Measurements from ENCODE around the gene CYSLTR1. TPM values are rescaled to one million over a fixed set of nuclear protein-coding genes. Genes with fewer than 3 reads are reported as not detected.

Gene CYSLTR1
- total RNA-seq = 1 to 10 TPM; 2.8 to 3.3 TPM

DNA sequence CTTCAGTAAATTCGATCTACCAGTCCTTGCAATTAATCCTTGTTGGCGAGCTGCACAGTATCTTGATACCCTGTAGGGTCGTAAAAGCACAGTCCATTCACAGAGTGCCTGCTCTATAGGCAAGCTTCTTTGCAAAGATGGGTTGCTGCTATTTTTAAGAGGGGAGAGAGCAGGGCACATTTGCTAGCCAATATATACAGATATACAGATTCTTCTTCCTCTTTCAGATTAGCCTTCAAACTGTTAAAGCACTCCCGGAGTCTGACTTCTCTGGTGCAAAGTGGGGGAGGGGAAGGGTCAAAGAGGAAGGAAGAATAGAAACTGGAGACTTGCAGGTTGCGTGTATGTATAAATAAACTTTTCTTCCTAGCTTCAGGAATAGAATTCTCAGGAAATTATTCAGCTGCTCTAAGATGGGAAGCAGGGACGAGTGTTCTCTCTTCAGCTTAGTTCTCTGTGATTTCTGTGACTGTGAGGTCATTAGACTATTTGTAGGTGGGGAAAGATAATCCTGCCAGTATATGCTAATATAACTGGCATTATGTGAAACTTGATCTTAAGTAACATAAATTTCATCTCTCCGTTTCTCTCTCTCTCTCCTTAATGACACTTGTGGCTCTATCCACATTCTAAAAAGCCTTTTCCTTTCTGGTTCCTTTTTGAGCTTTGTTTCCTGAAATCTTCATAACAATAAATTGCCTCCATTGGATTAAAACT is at the start of gene CYSLTR1:
CYSLTR1 (minus strand) TSS at position 242 of the 717 bp plus-strand sequence. CDS start 53,865 bp downstream, outside the sequence.
- peak within 1 kb of the TSS; percentile 46 for H3K27ac Mint-ChIP-seq
- no peaks in the 10 kb centered on the region for H3K9me3 Mint-ChIP-seq (ENCODE audit: insufficient read depth)
- ChIA-PET CTCF (no interaction called here), POLR2A (no interaction called here)
- H3K4me1 Mint-ChIP-seq (ENCODE audit: low read depth) = peaks cover 53% of the 10 kb centered on the region
- peak within 1 kb of the TSS; percentile 58 for H3K4me3 Mint-ChIP-seq
- DNase-seq (no peak), ATAC-seq (no peak)
- H3K27me3 Mint-ChIP-seq (ENCODE audit: low read depth) = no peaks in the 10 kb centered on the region
- H3K36me3 Mint-ChIP-seq (ENCODE audit: low read depth) = peaks cover 9% of the 10 kb centered on the region

DNA sequence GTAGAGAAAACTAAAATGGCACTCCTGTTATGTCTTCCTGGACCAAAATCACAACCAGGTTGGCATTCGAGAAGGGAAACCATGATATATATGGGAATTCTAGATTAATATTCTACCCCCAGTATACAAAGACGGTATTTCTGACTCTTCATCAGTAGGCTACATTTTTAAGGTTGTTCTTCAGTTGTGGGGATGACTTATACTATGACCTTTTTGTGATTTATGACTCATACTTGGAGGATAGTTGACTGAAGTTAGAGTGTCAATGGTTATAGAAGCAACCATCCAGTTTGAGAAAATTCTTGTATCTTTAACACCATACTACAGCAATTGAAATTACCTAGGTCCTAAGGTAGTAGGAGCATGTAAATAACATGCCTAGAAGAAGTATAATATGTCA is 49.8 kb upstream of the CYSLTR1 start:
- ChIA-PET CTCF (no interaction called here), POLR2A (no interaction called here)
- H3K27me3 Mint-ChIP-seq (ENCODE audit: low read depth) = no peaks in the 10 kb centered on the region
- H3K27ac Mint-ChIP-seq = no peak overlapping the region
- DNase-seq (no peak), ATAC-seq (no peak)
- peaks cover 14% of the 10 kb centered on the region for H3K9me3 Mint-ChIP-seq (ENCODE audit: insufficient read depth)
- no peak overlapping the region for H3K4me3 Mint-ChIP-seq
- H3K4me1 Mint-ChIP-seq (ENCODE audit: low read depth) = peaks cover 15% of the 10 kb centered on the region
- H3K36me3 Mint-ChIP-seq (ENCODE audit: low read depth) = peaks cover 8% of the 10 kb centered on the region

DNA sequence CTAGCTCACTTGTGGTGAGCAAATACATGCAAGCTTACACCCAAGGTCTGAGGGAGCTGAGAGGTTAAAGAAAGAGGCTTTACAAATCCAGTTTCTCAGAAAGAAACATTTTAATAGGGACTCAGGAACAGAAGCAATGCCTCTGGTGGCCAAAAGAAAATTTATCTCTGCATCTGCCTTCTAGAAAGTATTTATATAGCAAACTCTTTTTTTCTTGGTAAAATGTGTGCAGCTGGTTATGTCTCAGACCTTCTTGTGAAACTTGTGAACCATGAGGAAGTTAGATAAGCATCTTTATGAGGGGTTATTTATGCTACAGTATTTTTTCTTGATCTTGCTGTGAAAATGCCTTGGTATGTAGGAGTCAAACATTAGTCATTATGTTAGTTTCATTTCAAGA is 48.5 kb upstream of the CYSLTR1 start:
- H3K4me3 Mint-ChIP-seq = no peak overlapping the region

DNA sequence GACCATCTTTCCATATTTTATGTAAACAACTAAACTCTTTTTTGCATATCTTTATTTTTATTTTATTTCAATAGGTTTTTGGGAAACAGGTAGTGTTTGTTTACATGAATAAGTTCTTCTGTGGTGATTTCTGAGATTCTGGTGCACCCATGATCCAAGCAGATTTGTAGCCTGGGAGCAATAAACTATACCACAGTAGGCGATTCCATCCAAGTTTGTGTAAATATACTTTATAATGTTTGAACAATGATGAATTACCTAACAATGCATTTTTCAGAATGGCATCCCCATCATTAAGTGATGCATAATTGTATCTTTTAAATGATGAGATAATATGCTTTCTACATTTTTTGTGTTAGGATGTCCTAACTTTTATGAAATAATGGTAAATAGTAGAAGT is 39.2 kb upstream of the CYSLTR1 start:
- POLR2A ChIA-PET = no interaction called here
- Mint-ChIP-seq H3K4me3 (no peak overlapping the region), H3K27me3 (ENCODE audit: low read depth) (no peaks in the 10 kb centered on the region), H3K9me3 (ENCODE audit: insufficient read depth) (peaks cover 6% of the 10 kb centered on the region), H3K4me1 (ENCODE audit: low read depth) (peaks cover 1% of the 10 kb centered on the region), H3K36me3 (ENCODE audit: low read depth) (peaks cover 6% of the 10 kb centered on the region), H3K27ac (no peak overlapping the region)
- CTCF ChIA-PET = no interaction called here
- DNase-seq = no peak
- no peak for ATAC-seq

More for the DNA sequence above, 48.5 kb upstream of the CYSLTR1 start:
- peaks cover 13% of the 10 kb centered on the region for H3K36me3 Mint-ChIP-seq (ENCODE audit: low read depth)
- peak overlapping the region; percentile 52 for H3K27ac Mint-ChIP-seq
- peaks cover 15% of the 10 kb centered on the region for H3K9me3 Mint-ChIP-seq (ENCODE audit: insufficient read depth)
- no peak for DNase-seq
- CTCF ChIA-PET = no interaction called here
- POLR2A ChIA-PET = no interaction called here
- H3K4me1 Mint-ChIP-seq (ENCODE audit: low read depth) = peaks cover 19% of the 10 kb centered on the region
- no peaks in the 10 kb centered on the region for H3K27me3 Mint-ChIP-seq (ENCODE audit: low read depth)
- peak; percentile 60 for ATAC-seq

GRCh38 chrX:78357342-78358055 is 30.1 kb upstream of the CYSLTR1 start:
- no peak overlapping the region for H3K27ac Mint-ChIP-seq
- H3K9me3 Mint-ChIP-seq (ENCODE audit: insufficient read depth) = no peaks in the 10 kb centered on the region
- H3K27me3 Mint-ChIP-seq (ENCODE audit: low read depth) = no peaks in the 10 kb centered on the region
- no peak for ATAC-seq
- CTCF ChIA-PET = no interaction called here
- no peak overlapping the region for H3K4me3 Mint-ChIP-seq
- no peaks in the 10 kb centered on the region for H3K36me3 Mint-ChIP-seq (ENCODE audit: low read depth)
- DNase-seq = no peak
- POLR2A ChIA-PET = no interaction called here
- no peaks in the 10 kb centered on the region for H3K4me1 Mint-ChIP-seq (ENCODE audit: low read depth)

- Mint-ChIP-seq H3K4me1 (ENCODE audit: low read depth) (peaks cover 53% of the 10 kb centered on the region), H3K27ac (peak overlapping the region; percentile 60)
Observed at GRCh38 chrX:78333521-78333920, 6.1 kb upstream of the CYSLTR1 start.

DNA sequence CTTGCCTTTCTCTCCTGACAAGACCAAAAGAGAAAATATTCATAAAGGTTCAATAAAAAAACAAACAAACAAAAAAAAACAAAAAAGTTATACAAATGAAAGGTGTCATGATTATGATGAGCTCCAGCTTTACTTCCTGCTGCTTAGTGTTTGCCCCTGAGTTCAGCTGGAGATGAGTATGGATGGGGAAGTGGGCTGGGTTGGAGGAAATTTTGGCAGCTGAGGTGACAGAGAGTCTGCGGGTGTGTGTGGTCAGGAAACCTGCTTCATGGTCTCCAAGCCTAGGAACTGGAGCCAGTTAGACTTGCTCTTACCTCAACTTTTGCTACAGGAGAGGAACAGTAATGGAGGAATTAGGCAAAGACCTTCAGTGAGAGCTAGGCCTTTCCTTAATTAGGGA is 4.3 kb upstream of the CYSLTR1 start:
- Mint-ChIP-seq H3K9me3 (ENCODE audit: insufficient read depth) (peaks cover 9% of the 10 kb centered on the region), H3K27ac (peak overlapping the region; percentile 8), H3K27me3 (ENCODE audit: low read depth) (no peaks in the 10 kb centered on the region), H3K4me1 (ENCODE audit: low read depth) (peaks cover 64% of the 10 kb centered on the region), H3K4me3 (no peak overlapping the region), H3K36me3 (ENCODE audit: low read depth) (peaks cover 5% of the 10 kb centered on the region)
- no peak for ATAC-seq
- POLR2A ChIA-PET = no interaction called here
- CTCF ChIA-PET = no interaction called here
- DNase-seq = no peak

More at GRCh38 chrX:78333521-78333920, 6.1 kb upstream of the CYSLTR1 start:
- Mint-ChIP-seq H3K9me3 (ENCODE audit: insufficient read depth) (peaks cover 9% of the 10 kb centered on the region), H3K27me3 (ENCODE audit: low read depth) (no peaks in the 10 kb centered on the region), H3K36me3 (ENCODE audit: low read depth) (peaks cover 5% of the 10 kb centered on the region), H3K4me3 (no peak overlapping the region)
- ChIA-PET CTCF (interaction anchor here (0.7 to 1.5 kb wide), 2 partner anchors 12 to 45 kb away, joined by 3 read pairs; no protein-coding TSS in a partner anchor), POLR2A (no interaction called here)
- DNase-seq (no peak), ATAC-seq (peak; percentile 85)

GRCh38 chrX:78330540-78330939 is 3.1 kb upstream of the CYSLTR1 start:
- peaks cover 9% of the 10 kb centered on the region for H3K9me3 Mint-ChIP-seq (ENCODE audit: insufficient read depth)
- peaks cover 2% of the 10 kb centered on the region for H3K36me3 Mint-ChIP-seq (ENCODE audit: low read depth)
- H3K4me1 Mint-ChIP-seq (ENCODE audit: low read depth) = peaks cover 60% of the 10 kb centered on the region
- CTCF ChIA-PET = interaction anchor here (1.3 kb wide), 1 partner anchor 8 kb away, joined by 3 read pairs; no protein-coding TSS in a partner anchor
- H3K4me3 Mint-ChIP-seq = no peak overlapping the region
- DNase-seq (no peak), ATAC-seq (no peak)
- POLR2A ChIA-PET = no interaction called here
- no peak overlapping the region for H3K27ac Mint-ChIP-seq
- no peaks in the 10 kb centered on the region for H3K27me3 Mint-ChIP-seq (ENCODE audit: low read depth)

DNA sequence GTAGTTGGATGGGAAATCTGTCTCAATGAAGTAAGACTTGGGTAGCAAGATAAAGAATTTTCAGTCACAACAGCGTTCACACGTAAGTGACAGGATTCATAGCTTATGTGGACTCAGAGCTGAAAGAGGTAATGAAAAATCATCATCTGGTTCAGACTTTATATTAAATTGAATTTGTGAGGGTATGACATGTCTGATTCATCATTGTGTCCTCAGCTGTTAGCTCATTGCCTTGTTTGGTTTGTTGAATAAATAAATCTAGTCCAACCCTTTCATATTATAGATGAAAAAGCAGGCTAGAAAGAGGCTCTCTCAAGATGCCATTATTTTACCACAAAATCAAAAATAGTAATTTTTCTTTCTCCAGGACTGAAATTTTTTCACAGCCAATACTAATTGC is 2.7 kb upstream of the CYSLTR1 start:
- no peaks in the 10 kb centered on the region for H3K27me3 Mint-ChIP-seq (ENCODE audit: low read depth)
- DNase-seq (no peak), ATAC-seq (no peak)
- POLR2A ChIA-PET = no interaction called here
- CTCF ChIA-PET = interaction anchor here (1.3 kb wide), 1 partner anchor 8 kb away, joined by 3 read pairs; no protein-coding TSS in a partner anchor
- peaks cover 2% of the 10 kb centered on the region for H3K36me3 Mint-ChIP-seq (ENCODE audit: low read depth)
- H3K4me1 Mint-ChIP-seq (ENCODE audit: low read depth) = peaks cover 57% of the 10 kb centered on the region
- H3K27ac Mint-ChIP-seq = peak overlapping the region; percentile 65
- peaks cover 5% of the 10 kb centered on the region for H3K9me3 Mint-ChIP-seq (ENCODE audit: insufficient read depth)
- no peak overlapping the region for H3K4me3 Mint-ChIP-seq

GRCh38 chrX:78329486-78329885 is 2.1 kb upstream of the CYSLTR1 start:
- ChIA-PET POLR2A (no interaction called here), CTCF (interaction anchor here (1.3 kb wide), 1 partner anchor 7 kb away, joined by 3 read pairs; no protein-coding TSS in a partner anchor)
- ATAC-seq (no peak), DNase-seq (no peak)
- Mint-ChIP-seq H3K27me3 (ENCODE audit: low read depth) (no peaks in the 10 kb centered on the region), H3K27ac (peak overlapping the region; percentile 65), H3K9me3 (ENCODE audit: insufficient read depth) (peaks cover 2% of the 10 kb centered on the region), H3K4me1 (ENCODE audit: low read depth) (peaks cover 55% of the 10 kb centered on the region), H3K36me3 (ENCODE audit: low read depth) (peaks cover 2% of the 10 kb centered on the region), H3K4me3 (peak overlapping the region; percentile 11)

GRCh38 chrX:78326401-78326800 is 1.0 kb downstream of the CYSLTR1 start:
- peaks cover 55% of the 10 kb centered on the region for H3K4me1 Mint-ChIP-seq (ENCODE audit: low read depth)
- CTCF ChIA-PET = no interaction called here
- no peak for DNase-seq

GRCh38 chrX:78322863-78323262 is 4.5 kb downstream of the CYSLTR1 start:
- ATAC-seq (no peak), DNase-seq (no peak)
- ChIA-PET CTCF (interaction anchor here (0.8 kb wide), 1 partner anchor 7 kb away, joined by 3 read pairs; no protein-coding TSS in a partner anchor), POLR2A (no interaction called here)
- peak overlapping the region; percentile 83 for H3K27ac Mint-ChIP-seq
- no peaks in the 10 kb centered on the region for H3K27me3 Mint-ChIP-seq (ENCODE audit: low read depth)
- H3K4me3 Mint-ChIP-seq = peak overlapping the region; percentile 12
- H3K9me3 Mint-ChIP-seq (ENCODE audit: insufficient read depth) = no peaks in the 10 kb centered on the region
- H3K4me1 Mint-ChIP-seq (ENCODE audit: low read depth) = peaks cover 38% of the 10 kb centered on the region
- peaks cover 17% of the 10 kb centered on the region for H3K36me3 Mint-ChIP-seq (ENCODE audit: low read depth)

More at GRCh38 chrX:78326401-78326800, 1.0 kb downstream of the CYSLTR1 start:
- no peaks in the 10 kb centered on the region for H3K27me3 Mint-ChIP-seq (ENCODE audit: low read depth)
- ATAC-seq = no peak
- H3K9me3 Mint-ChIP-seq (ENCODE audit: insufficient read depth) = no peaks in the 10 kb centered on the region
- H3K36me3 Mint-ChIP-seq (ENCODE audit: low read depth) = peaks cover 11% of the 10 kb centered on the region
- no peak overlapping the region for H3K27ac Mint-ChIP-seq
- POLR2A ChIA-PET = no interaction called here
- H3K4me3 Mint-ChIP-seq = peak overlapping the region; percentile 58
